CD4-positive, alpha-beta T cell treated with Interleukin-4 for 4 hours (primary cell): Measurements from ENCODE around the gene EDN3.
"Not testable (repeated sequence)": the region's sequence is repeated elsewhere in the genome, so short reads cannot be mapped to it uniquely, and the experiment has no call there.

Source experiments
- DNase-seq: peaks from one replicate; pipeline ENCODE4 v3.0.0-alpha.2; 2020

EDN3 gene

GRCh38 chr20:59336540-59336939 is 36.1 kb downstream of the EDN3 start:
- DNase-seq: no peak

GRCh38 chr20:59338444-59338843 is 38.0 kb downstream of the EDN3 start:
- DNase-seq: not testable (repeated sequence)

GRCh38 chr20:59340201-59340885 is 39.9 kb downstream of the EDN3 start:
- DNase-seq: no peak

- DNase-seq: not testable (repeated sequence)
Observed at GRCh38 chr20:59341285-59342022, 41.0 kb downstream of the EDN3 start.

- no peak for DNase-seq
Observed at GRCh38 chr20:59342023-59342957, 41.9 kb downstream of the EDN3 start.

GRCh38 chr20:59346061-59346460 is 45.6 kb downstream of the EDN3 start:
- DNase-seq: no peak

- DNase-seq: no peak
Observed at GRCh38 chr20:59349277-59349676, 48.9 kb downstream of the EDN3 start.

GRCh38 chr20:59350330-59351156 is 50.1 kb downstream of the EDN3 start:
- no peak for DNase-seq

GRCh38 chr20:59351157-59352040 is 51.0 kb downstream of the EDN3 start:
- no peak for DNase-seq

- DNase-seq: no peak
Observed at GRCh38 chr20:59352541-59352940, 52.1 kb downstream of the EDN3 start.

- no peak for DNase-seq
Observed at GRCh38 chr20:59352990-59353389, 52.6 kb downstream of the EDN3 start.

GRCh38 chr20:59354460-59354859 is 54.0 kb downstream of the EDN3 start:
- no peak for DNase-seq

- DNase-seq: no peak
Observed at GRCh38 chr20:59355242-59355641, 54.8 kb downstream of the EDN3 start.

GRCh38 chr20:59356662-59357165 is 56.3 kb downstream of the EDN3 start:
- DNase-seq: no peak

- DNase-seq: not testable (repeated sequence)
Observed at GRCh38 chr20:59358793-59359192, 58.4 kb downstream of the EDN3 start.

GRCh38 chr20:59359906-59360725 is 59.7 kb downstream of the EDN3 start:
- no peak for DNase-seq

GRCh38 chr20:59360934-59361333 is 60.5 kb downstream of the EDN3 start:
- no peak for DNase-seq

GRCh38 chr20:59361411-59361810 is 61.0 kb downstream of the EDN3 start:
- no peak for DNase-seq

- DNase-seq: no peak
Observed at GRCh38 chr20:59363101-59363500, 62.7 kb downstream of the EDN3 start.

- no peak for DNase-seq
Observed at GRCh38 chr20:59364611-59365010, 64.2 kb downstream of the EDN3 start.
